GM21367 (cell line): ENCODE results near the gene ARHGAP28.
"Not testable (repeated sequence)": the region's sequence is repeated elsewhere in the genome, so short reads cannot be mapped to it uniquely, and the experiment has no call there.

Experiments
- ATAC-seq: cut with Tn5 transposase; IDR thresholded peaks from one replicate; pipeline ENCODE4 v1.9.1; 2021; ENCODE audit not compliant: unreplicated experiment

ARHGAP28 gene

DNA sequence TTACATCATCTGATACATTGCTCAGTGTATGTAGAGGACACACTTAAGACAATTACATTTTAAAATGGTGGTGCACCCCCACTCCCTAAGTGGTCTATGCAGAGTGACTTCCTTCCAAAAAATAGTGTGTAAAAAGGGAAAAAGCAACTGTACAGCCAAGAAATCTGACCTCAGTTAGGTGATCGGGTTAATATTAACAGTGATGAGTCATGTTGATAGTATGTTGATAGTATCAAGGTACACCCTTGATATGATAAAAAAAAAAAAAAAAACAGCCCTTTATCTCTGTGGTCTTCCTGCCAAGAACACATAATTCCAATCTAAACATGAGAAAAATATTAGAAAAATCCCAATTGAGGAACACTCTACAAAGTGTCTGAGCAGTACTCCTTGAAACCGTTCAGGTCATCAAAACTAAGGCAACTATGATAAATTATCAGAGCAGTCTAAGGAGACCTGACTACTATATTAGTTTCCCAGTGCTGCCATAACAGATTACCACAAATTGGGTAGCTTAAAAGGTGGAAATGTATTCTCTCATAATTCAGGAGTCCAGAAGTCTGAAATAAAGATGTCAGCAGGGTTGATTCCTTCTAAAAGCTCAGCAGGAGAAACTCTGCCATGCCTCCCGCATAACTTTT lies 171.9 kb downstream of the ARHGAP28 start:
- ATAC-seq = no peak

DNA sequence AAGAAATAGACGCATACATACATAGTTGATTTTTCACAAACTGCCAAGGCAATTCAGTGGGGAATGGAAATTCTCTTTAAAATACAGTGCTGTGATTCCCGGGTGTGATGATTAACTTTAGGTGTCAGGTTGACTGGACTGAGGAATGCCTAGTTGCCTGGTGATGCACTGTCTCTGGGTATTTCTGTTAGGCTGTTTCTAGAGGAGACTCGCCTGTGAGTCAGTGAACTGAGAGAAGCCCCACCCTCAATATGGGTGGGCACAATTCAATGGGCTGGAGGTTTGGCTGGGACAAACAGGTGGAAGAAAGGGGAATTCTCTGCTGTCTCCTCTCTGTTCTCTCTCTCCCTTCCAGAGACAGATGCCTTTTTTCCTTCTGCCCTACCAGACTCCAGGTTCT lies 187.6 kb downstream of the ARHGAP28 start:
- ATAC-seq = no peak

DNA sequence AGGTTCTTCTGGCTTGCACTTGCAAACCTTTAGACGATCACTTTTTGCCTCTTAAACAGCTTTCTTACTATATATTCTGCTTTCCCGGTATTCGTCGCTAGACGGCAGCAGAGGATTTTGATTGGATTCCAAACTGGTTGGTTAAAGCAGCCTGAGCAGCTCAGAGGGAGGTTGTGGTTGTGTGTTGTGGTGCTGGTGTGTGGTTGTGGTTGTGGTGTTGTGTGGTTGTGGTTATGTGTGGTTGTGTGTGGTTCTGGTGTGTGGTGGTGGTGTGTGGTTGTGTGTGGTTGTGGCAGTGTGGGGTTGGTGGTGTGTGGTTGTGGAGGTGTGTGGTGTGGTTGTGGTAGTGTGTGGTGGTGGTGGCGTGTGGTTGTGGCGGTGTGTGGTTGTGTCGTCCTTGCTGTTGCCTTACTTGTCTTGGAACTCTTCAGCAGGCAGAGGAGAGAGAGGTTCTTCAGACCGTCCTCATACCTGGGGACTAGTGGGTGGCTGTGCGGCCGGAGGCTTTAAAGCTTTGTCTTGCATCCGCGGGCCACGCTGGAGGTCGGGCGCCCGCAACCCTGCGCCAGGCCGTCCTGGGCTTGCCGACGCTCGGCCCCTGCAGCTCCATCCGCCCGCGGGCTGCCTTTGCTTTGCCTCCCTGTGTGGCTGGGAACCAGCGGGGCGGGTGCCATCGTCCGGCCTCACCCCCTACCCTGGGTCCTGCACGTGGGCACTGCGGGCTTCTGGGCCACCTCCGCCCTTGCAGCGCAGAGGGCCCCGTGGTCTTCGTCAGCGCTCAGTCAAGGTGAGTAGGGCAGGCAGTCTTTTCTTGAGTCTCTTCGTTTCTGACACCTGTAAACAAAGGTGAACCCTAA lies 190.8 kb downstream of the ARHGAP28 start:
- no peak for ATAC-seq

DNA sequence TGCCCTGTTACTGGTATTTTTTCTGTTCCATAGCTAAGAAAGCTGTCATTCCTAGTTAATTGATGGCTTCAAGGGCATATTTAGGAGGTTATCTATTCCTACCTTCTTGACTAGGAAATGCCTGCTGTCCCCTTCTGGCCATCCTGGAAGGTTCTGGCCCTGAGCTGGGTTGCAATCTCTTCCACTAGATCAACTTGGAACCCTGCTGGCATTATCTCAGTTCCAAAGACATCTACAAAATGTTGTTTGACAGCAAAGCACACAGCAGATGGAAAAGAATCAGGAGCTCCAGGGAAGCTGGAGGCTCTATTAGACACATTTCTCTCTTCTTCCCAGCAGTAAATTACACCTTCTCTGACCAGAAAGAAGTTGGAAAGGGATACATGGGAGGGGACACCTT lies 192.1 kb downstream of the ARHGAP28 start:
- ATAC-seq = no peak

DNA sequence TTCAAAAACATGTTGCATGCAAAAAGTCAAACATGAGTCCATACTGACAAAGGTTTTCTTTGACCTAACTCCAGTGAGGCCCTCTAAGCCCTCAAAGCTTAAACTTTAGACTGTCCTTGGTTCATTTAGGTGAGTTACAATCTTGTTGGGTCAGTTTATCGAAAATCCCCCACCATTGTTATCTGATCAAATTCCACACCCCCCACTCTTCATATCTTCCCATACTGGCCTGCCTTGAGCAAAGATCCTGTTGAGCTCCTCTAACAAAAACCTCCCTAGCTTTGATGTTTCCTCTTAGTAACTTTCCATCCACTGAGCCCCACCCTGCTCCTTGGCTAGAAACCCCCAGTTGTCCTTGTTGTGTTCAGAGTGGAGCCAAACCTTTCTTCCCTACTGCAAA lies 193.7 kb downstream of the ARHGAP28 start:
- ATAC-seq = no peak

DNA sequence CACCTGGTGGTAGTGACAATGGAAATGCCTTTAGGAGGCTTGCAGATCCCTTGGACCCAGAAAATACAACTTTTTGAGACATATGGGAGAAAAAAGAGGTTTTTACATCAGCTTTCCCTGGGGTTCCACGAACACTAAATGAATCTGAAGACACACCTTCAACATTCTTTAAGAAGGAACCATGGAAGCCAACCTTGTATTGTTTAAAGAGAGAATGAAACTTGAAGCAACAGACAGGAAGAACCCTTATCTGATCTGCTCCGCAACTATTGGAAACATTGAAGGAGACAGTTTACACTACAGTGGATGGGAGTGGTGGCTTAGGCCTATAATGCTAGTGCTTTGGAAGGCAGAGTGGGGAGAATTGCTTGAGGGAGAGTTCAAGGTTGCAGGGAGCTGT lies 197.6 kb downstream of the ARHGAP28 start:
- no peak for ATAC-seq

DNA sequence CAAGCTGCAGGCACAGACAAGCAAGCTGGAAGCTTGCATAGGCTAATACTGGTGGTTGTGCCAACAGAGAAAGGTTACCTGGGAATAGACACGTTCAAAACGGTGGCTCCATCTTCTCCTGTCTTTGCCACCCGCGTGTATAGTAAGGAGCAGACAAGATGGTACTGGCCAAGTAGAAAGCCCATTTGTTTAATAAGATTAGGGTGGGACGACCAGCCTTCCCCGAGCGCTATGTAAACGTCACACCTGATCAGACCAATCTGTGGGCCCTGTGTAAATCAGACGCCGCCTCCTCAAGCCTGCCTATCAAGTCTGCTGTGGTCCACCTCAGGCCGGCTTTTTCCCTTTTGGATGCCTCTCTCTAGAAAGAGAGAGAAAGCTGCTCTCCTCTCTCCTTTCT lies 198.8 kb downstream of the ARHGAP28 start:
- no peak for ATAC-seq

DNA sequence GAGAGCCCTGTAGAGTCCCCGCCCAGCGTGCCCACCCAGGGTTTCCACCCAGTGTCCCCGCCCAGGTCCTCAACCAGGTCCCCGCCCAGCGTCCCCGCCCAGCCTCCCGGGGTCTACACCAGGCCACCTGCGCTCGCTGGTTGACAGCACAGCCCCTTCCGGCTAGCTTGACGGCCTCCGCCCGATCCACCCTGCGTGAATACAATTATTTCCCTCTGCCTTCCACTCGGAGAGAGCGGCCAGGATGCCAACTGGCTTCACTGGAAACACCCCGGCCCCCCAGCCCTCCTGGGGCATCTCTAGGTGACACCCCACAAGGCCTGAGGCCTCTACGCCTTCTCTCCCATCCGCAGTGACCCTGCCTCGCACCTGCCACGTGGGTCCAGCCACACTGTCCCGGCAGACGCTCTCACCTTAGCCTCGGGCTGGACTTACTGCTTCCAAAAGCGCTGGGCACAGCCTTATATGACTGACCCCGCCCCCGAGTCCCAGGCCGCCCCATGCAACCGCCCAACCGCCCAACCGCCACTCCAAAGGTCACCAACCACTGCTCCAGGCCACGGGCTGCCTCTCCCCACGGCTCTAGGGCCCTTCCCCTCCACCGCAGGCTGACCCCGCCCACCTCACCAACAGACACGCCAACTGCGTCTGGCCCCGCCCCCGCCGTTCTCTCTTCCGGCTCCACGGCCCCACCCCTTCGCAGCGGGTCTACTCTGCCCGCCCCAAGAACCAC lies 200.0 kb downstream of the ARHGAP28 start:
- ATAC-seq = no peak

DNA sequence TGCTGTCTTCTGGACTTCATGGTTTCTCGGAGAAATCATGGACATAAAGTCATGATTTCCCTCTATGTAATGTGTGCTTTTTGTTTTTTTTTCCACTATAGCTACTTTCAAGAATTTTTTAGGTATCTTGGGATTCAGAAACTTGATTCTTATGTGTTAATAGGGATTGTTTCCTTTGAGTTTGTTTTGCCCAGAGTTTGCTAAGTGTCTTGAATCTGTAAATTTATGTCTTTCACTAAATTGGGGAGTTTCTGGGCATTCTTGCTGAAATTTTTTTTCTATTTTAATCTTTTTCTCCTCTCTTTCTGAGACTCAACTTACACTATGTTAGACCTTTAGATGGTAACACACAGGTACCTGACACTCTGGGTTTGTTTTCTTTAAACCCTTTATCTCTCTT lies 205.3 kb downstream of the ARHGAP28 start:
- ATAC-seq = no peak

DNA sequence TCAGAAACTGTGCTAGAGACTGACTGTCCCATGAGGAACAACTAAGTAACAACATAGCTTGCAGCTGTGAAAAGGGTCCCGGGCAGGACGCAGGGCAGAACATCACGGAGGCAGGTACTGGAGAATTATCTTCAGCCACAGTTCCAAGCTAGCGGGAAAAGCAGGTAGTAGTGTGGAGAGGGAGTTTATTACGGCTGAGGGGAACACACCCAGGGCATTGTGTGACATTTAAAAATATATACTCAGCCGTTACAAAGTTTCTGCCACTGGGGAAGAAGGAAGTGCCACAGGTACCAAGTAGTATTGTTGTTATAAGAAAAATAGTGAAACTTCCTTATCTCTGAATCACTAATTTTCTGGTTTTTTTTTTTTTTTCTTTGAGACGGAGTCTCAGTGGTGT lies 208.5 kb downstream of the ARHGAP28 start:
- ATAC-seq = no peak

DNA sequence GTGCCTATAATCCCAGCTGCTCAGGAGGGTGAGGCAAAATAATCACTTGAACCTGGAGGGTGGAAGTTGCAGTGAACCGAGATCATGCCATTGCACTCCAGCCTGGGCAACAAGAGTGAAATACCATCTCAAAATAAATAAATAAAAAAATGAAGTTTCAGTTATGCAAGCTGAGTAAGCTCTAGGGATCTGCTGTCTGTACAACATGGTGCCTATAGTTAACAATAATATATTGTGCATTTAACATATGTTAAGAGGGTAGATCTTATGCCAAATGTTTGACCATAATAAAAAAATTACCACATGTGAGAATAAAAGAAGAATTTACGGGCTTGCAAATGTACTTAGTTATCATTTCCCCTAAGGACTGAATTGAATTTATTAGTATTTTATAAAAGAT lies 208.9 kb downstream of the ARHGAP28 start:
- not testable (repeated sequence) for ATAC-seq

DNA sequence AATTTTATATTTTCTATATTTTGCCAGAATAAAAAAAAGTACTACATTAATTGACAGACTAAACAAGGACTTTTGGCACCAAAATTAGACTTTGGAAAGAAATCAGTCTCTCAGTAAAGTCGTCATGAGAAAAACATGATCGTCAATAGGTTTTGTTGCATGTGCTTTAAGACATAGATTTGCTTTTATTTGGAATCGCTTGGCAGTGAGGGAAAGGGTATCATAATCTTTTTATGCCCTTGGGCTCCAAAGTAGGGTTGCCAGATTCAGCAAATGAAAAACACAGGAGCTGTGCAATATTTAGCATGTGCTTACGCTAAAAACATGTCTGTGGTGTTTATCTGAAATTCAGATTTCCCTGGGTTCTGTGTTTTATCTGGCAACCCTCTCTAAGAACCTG lies 210.5 kb downstream of the ARHGAP28 start:
- ATAC-seq = no peak

DNA sequence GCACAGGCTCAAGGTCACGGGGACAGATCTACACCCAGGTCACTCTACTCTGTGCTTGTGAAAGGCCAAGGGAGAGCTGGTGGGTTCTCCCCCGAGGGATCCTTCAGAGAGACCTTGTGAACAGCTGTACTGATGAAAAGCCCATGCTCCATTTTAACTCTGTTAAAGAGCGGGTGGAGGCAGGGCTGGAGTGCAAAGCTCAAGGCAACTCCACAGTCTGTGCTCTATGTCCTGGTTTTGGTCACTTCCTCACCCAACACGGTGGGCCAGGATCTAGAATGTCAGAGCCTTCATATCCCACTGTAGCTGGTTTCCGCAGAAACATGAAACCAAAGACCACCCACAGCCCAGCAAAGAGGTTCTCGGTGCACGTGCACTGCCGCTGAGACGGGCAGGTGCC lies 210.9 kb downstream of the ARHGAP28 start:
- ATAC-seq = no peak

DNA sequence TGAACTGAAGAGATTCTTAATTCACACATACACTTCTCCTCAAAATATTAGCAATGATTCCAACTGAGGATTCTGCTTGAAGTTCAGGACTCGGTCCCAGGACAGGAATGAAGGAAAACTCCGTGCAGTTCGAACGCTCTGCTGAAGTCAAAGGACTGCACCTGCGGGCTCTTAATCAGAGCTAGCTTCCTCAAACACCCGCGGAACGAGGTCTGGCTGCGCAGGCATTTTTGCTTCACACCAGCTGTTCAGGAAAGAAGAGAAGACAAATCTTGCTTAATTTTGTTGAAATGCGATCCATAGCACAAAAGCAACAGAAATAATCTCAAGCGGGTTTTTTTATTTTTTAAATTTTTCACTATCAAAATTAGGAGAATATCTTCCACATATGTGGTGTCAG lies 212.5 kb downstream of the ARHGAP28 start:
- ATAC-seq = no peak

DNA sequence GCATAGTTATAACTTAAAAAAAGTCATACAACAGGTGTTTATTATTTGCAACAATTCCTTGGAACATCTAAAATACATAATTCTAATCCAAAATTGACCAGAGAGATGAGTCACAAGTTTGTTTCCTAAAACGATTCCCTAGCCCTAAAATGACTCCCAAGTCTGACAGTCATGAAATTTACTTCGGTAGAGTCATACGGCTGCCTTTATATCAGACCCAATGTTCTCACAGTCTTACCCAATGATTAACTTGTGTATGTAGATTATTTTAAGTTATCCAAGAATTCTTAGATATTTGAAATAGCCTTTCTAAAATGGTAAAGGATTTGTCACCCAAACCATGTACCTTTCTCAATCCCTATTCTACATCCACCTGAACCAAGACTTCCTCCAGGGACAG lies 213.2 kb downstream of the ARHGAP28 start:
- ATAC-seq = no peak

DNA sequence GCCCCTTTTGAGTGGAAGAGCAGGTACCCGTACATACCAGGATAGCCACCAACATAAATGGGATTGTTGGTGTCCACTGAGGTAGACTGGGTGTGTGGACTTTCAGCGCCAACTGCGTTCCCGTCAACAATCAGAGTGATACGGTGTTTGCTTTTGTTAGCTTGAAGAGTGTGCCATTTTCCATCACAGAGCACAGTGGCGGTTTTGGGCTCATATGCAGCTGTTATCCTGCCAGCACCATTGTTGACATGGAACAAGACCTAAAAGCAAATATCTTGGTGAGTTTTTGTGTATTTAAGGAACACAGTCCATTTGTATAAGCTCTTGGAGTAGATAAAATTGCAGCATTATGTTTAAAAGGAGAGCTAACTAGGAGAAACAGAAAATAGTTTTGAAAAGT lies 213.6 kb downstream of the ARHGAP28 start:
- ATAC-seq = no peak

DNA sequence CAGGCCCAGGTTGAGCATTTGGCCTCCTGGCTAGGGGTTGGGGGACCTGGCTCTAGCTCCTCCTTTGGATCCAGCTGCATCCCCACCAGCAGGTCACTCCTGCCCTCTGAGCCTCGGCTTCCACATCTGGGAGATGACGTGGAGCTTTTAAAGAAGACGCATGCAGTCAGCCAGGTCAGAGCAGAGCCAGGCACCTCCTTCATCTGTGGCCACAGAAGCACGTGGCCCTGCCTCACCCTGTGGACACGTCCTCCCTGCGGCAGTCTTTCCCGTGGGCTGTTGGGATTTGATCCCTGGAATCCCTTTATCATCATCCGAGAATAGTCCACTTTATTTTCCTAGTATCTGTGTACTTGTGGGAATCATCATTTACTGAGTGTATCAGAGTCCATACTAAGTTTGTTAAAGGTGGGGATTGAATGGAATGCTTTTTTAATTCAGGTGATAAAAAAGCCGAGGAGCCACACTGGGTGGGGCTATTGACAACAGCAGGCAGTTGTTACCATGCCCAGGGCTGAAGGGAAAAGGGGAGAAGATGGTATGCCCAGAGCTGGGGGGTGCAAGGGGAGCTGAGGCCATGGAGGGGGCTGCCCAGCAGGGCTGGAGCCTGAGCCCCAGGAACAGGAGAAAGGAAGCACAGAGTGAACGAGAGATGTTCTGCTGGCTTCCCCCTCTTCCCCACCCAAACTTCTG lies 218.0 kb downstream of the ARHGAP28 start:
- ATAC-seq = no peak

DNA sequence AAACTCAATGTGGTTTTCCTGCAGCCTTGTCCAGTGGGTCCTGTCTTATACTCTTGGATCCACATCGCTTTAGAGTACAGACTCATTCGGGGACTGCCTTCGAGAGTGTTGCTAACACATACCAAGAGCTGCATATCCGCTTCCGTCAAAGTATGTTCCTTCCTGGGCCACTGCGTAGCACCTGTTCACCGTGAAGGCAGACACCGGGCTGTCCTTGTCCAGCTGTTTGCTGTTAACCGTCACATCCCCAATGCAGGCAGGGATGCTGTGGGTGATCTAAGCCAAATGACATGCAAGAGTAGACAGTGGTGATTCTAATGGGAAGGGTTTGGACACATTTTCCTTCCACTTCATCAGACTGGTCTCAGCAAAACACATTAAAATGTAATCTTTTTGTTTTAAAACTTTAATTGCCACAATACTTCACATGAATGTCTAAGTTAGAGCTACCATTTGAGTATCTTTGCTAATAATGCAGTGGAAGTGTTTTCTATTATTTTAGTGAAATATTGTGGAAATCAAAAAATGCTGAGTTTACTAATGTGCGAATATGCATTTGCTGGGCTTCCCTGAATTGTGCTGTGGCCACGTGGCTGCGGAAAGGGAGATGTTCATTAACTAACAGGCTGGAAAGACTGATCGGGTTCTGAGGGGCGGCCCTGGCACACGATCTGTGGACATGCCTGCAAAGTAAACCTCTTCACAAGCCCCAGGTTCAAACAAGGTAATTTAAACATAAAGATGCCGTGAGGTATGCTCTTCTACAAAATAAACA lies 219.0 kb downstream of the ARHGAP28 start:
- ATAC-seq = no peak

DNA sequence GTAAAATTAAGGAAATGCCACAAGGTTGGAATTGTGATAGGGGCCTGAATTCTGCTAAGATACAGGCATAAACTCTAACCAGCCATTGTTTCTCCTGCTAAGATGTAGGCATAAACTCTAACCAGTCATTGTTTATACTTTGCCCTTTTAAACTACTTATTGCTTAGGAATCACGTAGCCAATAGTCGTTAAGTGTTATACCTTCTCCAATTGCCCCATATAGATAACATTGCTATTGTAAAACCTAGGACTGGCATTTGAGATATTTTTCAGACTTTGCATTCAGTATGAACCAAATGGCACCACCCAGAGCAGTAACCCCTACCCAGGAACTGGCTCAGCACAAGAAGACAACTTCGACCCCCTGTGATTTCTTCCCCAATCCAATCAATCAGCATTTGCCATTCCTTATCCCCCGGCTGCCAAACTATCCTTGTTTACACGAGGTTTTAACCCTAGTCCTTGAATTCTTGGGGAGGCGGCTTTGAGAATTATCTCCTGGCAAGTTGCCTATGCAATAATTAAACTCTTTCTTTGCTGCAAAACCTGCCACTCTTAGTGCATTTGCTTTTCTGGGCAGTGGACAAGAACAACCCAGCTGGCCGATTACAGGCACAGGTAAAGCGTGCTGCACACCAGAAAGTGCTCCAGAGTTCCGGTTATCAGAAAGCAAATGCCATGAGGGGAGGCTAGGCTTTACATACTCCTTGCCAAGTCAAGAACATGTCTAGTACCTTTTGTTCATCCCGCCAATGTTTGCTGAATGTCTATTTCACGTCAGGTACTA lies 220.5 kb downstream of the ARHGAP28 start:
- ATAC-seq = no peak

DNA sequence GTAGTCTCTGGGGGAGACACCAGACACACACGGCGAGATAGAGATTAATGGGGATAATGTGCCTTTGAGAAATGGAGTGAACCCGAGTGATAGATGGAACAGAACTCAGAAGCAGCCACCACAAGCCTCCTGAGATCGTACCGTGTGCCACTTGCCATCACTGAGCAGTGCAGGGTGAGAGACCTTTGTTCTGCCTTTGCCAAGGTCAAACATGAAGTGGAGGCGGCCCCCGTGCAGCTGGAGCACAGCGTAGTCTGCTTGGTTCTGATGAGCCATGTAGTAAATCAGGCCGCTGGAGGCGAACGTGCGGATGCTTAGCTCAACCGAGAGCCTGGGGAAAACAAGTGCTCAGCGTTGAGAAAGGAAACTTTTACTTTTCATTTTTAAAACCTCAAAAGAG lies 221.1 kb downstream of the ARHGAP28 start:
- no peak for ATAC-seq
